Esophagus mucosa (tissue), 1 donor: Measurements from ENCODE around the gene BMPR2. TPM values are rescaled to one million over a fixed set of nuclear protein-coding genes. Genes with fewer than 3 reads are reported as not detected.
"Not testable (repeated sequence)": the region's sequence is repeated elsewhere in the genome, so short reads cannot be mapped to it uniquely, and the experiment has no call there.

Experiments
- ATAC-seq: fragments of 200-7000 bp; cut with Tn5 transposase; one replicate; pipeline ENCODE4 v1.9.1; 2020
- total RNA-seq: library from RNA; stranded (reverse); gene quantifications from one replicate; pipeline ENCODE4 v1.2.4, GENCODE V29; 2023
- donor health status: DM: yes; HTN: yes; CAD: no.

The BMPR2 gene
- total RNA-seq, 1 donor from 2014 or later = 22.7 TPM

DNA sequence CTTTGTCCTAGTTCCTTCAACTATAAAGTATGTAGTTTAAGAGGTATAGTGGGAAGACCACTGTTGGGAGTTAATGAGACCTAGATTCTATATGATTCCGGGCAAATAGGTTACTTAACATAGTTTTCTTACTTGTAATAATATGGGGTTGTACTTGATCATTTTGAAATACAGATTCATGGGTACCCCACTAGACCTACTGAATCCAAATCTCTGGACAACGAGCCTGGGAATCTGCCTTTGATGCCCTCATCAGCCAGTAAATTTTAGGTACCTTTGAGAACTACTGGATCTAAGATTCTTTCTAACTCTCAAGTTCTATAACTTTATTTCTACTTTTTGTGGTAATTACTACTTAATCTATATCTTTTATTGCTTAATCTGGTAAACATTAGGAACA is 6.6 kb downstream of the BMPR2 start:
- no peak for ATAC-seq

DNA sequence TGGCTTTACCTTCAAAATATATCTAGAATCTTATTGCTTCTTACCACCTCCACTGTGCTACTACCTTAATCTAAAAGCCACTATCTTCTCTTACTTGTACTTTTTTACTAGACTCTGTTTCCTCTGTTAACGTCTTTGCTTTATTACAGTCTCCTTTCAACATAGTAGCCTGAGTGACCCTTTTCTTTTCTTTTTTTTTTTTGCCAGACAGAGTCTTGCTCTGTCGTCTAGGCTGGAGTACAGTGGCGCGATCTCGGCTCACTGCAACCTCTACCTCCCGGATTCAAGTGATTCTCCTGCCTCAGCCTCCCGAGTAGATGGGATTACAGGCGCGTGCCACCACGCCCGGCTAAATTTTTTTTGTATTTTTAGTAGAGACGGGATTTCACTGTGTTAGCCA is 10.4 kb downstream of the BMPR2 start:
- ATAC-seq = not testable (repeated sequence)

- ATAC-seq = no peak
Observed at GRCh38 chr2:202387608-202388342, 11.6 kb downstream of the BMPR2 start.

GRCh38 chr2:202400941-202401340 is 24.8 kb downstream of the BMPR2 start:
- ATAC-seq = no peak

GRCh38 chr2:202405798-202406197 is 29.7 kb downstream of the BMPR2 start:
- ATAC-seq = no peak

GRCh38 chr2:202406445-202406978 is 30.4 kb downstream of the BMPR2 start:
- peak; percentile 39 for ATAC-seq

- no peak for ATAC-seq
Observed at GRCh38 chr2:202408546-202409140, 32.5 kb downstream of the BMPR2 start.

- ATAC-seq = no peak
Observed at GRCh38 chr2:202410092-202410491, 34.0 kb downstream of the BMPR2 start.

DNA sequence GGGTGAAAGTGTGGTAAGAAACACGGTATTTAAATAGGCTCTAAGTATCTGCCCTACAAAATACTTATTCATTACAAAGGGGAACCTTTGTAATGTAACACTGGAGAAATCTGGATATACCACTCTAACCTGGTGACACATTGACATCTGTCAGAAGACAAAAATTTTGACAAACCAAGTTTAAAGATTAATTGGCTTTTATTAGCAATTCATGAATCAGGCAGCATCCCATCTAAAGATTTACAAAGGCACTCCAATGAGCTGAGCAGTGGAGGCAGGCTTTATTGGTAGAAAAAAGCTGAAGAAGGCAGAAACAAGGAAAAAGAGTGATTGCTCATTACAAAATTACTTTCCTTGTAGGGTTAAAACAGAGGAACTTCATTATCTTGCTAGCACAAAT is 35.0 kb downstream of the BMPR2 start:
- ATAC-seq = no peak

DNA sequence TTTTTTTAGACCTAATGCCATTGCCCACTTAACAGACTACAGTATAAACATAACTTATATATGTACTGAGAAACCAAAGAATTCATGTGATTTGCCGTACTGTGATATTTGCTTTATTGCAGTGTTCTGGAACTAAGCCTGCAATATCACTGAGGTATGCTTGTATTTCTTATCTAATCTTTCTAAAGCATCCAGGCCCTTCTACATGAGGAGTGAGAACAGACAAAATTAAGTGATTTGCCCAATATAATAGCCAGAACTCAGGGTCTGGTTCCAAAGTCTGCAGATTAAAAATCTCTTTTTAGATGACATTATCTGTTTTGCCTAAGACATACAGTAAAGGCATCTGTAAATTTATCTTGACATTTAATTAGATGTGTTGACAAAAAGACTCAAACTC is 41.9 kb downstream of the BMPR2 start:
- no peak for ATAC-seq

DNA sequence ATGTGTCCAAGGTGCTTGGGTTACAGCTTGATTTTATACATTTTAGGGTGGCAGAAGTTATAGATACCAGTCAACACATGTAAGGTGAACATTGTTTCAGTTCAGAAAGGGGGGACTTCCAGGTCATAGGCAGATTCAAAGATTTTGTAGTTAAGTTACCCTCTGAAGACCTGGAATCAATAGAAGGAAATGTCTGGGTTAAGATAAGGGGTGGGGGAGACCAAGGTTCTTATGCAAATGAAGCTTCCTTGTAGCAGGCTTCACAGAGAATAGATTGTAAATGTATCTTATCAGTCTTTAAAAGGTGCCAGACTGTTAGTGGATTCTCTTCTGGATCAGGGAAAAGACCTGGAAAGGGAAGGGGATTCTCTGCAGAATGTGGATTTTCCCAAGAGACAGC is 42.4 kb downstream of the BMPR2 start:
- no peak for ATAC-seq

GRCh38 chr2:202423139-202423538 is 47.0 kb downstream of the BMPR2 start:
- no peak for ATAC-seq

DNA sequence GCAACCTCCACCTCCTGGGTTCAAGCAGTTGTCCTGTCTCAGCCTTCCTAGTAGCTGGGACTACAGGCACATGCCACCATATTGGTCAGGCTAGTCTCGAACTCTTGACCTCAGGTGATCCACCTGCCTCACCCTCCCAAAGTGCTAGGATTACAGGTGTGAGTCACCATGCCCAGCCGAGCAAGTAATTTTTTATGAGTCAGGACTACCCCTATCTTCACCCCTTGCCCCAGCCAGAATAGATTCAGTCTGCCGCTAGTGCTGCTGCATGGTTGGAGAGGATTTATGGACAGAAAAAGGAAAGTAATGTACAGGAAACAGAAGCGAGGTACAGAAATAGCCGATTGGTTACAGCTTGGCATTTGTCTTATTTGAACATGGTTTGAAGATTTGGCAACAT is 48.9 kb downstream of the BMPR2 start:
- peak; percentile 69 for ATAC-seq

GRCh38 chr2:202426751-202427150 is 50.6 kb downstream of the BMPR2 start:
- ATAC-seq = no peak

DNA sequence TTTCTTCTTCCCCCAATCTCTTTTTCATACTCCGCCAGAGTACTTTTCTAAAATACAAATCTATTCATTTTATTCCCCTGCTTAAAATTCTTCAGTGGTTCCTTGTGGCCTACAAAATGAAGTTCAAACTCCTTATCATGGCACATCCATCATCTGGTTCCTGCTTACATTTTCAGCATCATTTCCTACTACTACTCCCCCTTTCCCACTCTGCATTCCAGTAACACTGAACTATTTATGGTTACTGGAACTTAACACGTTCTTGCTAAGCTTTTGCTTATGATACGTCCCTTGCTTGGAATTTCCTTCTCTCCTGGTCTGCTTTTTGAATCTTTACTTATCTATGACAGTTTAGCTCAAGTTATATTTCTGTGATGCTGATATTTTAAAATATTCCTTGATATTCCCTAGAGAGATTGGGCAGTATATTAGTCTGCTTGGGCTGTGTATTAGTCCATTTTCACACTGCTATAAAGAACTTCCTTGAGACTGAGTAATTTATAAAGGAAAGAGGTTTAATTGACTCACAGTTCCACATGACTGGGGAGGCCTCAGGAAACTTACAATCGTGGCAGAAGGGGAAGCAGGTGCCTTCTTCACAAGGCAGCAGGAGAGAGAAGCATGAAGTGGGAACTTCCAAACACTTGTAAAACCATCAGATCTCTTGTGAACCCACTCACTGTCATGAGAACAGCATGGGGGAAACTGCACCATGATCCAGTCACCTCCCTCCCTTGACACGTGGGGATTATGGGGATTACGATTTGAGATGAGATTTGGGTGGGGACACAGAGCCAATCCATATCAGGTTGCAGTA is 53.2 kb downstream of the BMPR2 start:
- no peak for ATAC-seq

- no peak for ATAC-seq
Observed at GRCh38 chr2:202432776-202433175, 56.6 kb downstream of the BMPR2 start.

GRCh38 chr2:202434472-202434871 is 58.3 kb downstream of the BMPR2 start:
- no peak for ATAC-seq

DNA sequence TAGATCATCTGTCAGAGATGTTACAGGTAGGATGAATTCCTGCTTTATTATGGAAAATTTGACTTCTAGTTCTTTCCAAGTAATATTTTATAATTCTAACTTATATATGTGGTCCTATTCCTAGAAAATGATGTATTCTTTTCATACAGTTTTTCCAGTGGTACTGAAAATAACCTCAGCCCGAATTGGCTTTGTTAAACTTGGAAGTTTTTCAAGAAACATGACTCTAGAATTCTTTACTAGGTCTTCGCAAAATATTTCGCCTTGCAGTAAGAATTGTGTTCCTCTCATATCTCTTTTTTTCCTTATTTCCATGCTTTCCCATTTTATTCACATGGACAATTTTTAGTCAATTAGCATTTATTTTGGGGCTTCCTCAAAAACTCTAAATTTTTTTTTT is 60.5 kb downstream of the BMPR2 start:
- no peak for ATAC-seq

- ATAC-seq = not testable (repeated sequence)
Observed at GRCh38 chr2:202440117-202440516, 64.0 kb downstream of the BMPR2 start.

GRCh38 chr2:202442882-202443281 is 66.8 kb downstream of the BMPR2 start:
- no peak for ATAC-seq

GRCh38 chr2:202444000-202444399 is 67.9 kb downstream of the BMPR2 start:
- no peak for ATAC-seq

DNA sequence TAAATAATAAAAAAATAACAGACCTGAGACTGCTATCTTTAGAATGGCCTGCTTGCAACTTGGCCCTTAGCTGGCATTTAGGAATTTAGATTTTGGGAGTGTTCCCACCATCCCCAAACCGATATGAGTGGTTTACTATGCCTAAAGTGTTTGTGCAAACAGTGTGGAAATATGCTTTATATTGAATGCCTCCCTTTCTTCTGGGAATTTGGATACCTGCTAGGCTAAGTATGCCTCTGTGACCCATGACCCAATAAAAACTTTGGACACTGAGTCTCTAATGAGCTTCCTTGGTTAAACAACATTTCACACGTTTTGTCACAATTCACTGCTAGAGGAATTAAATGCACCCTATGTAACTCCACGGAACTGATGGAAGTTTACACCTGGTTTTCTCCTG is 73.2 kb downstream of the BMPR2 start:
- ATAC-seq = no peak

- ATAC-seq = no peak
Observed at GRCh38 chr2:202450785-202451184, 74.7 kb downstream of the BMPR2 start.
